HL-60 (cell line): ENCODE measurements around the gene FASTKD3.

Experiments used
- DNase-seq, 2 experiments: peaks; one replicate each; pipeline ENCODE4 v3.0.0-alpha.2; 2010 to 2020; ENCODE audit warnings: low read depth in 1 of 2, low spot score in 1 of 2
- H3K27ac ChIP-seq: fragments of 250-450 bp; sonication (Bioruptor Pico); replicated peaks from 2 replicates; pipeline ENCODE4 v1.5.1; 2020; ENCODE audit warnings: mild to moderate bottlenecking, moderate library complexity
- H3K27me3 ChIP-seq: fragments of 250-450 bp; sonication (Bioruptor Pico); 2 replicates; pipeline ENCODE4 v1.5.1; 2021; ENCODE audit warnings: mild to moderate bottlenecking, moderate library complexity; ENCODE audit not compliant: insufficient read depth, poor library complexity, severe bottlenecking
- H3K4me3 ChIP-seq: replicated peaks from 2 replicates; pipeline ENCODE4 v1.5.1; 2011; ENCODE audit warnings: mild to moderate bottlenecking, control low read depth, low read length; ENCODE audit not compliant: insufficient read depth
- GABPA ChIP-seq: IDR thresholded peaks from 2 replicates; pipeline ENCODE4 v1.6.1; 2012; ENCODE audit warnings: low read depth
- POLR2AphosphoS5 ChIP-seq: IDR thresholded peaks from 2 replicates; pipeline ENCODE4 v1.6.1; 2012; ENCODE audit warnings: low read depth
- SPI1 ChIP-seq: IDR thresholded peaks from 2 replicates; pipeline ENCODE4 v1.6.1; 2012; ENCODE audit warnings: low read depth, mild to moderate bottlenecking, borderline replicate concordance
- TF ChIP-seq, protein P1 (sequence below): IDR thresholded peaks from 2 replicates; pipeline ENCODE4 v1.6.1; 2012; ENCODE audit warnings: low read depth; ENCODE audit not compliant: insufficient replicate concordance
- TF ChIP-seq, protein P2 (sequence below): IDR thresholded peaks from one replicate; pipeline ENCODE4 v1.5.1; 2011; ENCODE audit warnings: low read length, control low read depth, inconsistent platforms; ENCODE audit not compliant: insufficient read depth

FASTKD3 gene

DNA sequence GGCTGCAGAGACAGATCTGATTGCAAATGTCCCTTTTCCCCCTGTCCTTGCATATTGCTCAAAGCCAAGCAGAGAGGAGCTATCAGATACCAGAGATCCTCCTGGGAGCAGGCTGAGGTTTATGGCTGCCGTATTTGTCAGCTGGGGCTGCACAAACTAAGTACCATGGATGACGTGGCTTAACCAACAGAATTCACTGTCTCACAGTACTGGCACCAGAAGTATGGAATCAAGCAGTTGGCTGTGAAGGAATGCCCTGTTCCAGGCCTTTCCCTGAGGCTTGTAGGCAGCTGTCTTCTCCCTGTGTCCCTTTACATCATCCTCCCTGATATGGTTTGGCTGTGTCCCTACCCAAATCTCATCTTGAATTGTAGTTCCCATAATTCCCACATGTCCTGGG lies 20.5 kb downstream of the FASTKD3 start:
- Histone ChIP-seq H3K27ac (no peak overlapping the region), H3K4me3 (no peak overlapping the region), H3K27me3 (peaks cover 22% of the 10 kb centered on the region)
- DNase-seq: no peak
- TF ChIP-seq SPI1 (no peak), POLR2AphosphoS5 (no peak), GABPA (no peak)
- TF ChIP-seq, protein P1, sequence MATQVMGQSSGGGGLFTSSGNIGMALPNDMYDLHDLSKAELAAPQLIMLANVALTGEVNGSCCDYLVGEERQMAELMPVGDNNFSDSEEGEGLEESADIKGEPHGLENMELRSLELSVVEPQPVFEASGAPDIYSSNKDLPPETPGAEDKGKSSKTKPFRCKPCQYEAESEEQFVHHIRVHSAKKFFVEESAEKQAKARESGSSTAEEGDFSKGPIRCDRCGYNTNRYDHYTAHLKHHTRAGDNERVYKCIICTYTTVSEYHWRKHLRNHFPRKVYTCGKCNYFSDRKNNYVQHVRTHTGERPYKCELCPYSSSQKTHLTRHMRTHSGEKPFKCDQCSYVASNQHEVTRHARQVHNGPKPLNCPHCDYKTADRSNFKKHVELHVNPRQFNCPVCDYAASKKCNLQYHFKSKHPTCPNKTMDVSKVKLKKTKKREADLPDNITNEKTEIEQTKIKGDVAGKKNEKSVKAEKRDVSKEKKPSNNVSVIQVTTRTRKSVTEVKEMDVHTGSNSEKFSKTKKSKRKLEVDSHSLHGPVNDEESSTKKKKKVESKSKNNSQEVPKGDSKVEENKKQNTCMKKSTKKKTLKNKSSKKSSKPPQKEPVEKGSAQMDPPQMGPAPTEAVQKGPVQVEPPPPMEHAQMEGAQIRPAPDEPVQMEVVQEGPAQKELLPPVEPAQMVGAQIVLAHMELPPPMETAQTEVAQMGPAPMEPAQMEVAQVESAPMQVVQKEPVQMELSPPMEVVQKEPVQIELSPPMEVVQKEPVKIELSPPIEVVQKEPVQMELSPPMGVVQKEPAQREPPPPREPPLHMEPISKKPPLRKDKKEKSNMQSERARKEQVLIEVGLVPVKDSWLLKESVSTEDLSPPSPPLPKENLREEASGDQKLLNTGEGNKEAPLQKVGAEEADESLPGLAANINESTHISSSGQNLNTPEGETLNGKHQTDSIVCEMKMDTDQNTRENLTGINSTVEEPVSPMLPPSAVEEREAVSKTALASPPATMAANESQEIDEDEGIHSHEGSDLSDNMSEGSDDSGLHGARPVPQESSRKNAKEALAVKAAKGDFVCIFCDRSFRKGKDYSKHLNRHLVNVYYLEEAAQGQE: no peak
- TF ChIP-seq, protein P2, sequence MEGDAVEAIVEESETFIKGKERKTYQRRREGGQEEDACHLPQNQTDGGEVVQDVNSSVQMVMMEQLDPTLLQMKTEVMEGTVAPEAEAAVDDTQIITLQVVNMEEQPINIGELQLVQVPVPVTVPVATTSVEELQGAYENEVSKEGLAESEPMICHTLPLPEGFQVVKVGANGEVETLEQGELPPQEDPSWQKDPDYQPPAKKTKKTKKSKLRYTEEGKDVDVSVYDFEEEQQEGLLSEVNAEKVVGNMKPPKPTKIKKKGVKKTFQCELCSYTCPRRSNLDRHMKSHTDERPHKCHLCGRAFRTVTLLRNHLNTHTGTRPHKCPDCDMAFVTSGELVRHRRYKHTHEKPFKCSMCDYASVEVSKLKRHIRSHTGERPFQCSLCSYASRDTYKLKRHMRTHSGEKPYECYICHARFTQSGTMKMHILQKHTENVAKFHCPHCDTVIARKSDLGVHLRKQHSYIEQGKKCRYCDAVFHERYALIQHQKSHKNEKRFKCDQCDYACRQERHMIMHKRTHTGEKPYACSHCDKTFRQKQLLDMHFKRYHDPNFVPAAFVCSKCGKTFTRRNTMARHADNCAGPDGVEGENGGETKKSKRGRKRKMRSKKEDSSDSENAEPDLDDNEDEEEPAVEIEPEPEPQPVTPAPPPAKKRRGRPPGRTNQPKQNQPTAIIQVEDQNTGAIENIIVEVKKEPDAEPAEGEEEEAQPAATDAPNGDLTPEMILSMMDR: no peak

DNA sequence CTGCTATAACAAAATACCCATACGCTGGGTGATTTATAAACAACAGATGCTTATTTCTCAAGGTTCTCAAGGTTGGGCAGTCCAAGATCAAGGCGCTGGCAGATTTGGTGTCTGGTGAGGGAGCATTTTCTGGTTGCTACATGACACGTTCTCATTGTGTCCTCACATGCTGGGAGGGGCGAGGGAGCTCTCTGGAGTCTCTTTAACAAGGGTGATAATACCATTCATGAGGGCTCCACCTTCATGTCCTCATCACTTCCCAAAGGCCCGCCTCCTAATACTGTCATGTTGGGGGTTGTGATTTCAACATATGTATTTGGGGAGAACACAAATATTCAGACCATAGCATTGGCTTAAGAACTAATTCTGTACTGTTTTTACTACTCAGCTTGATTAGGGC lies 22.5 kb downstream of the FASTKD3 start:
- no peak for DNase-seq
- Histone ChIP-seq H3K4me3 (no peak overlapping the region), H3K27ac (no peak overlapping the region), H3K27me3 (peaks cover 23% of the 10 kb centered on the region)
- TF ChIP-seq, protein P1: no peak
- no peak for TF ChIP-seq SPI1
- TF ChIP-seq, protein P2: no peak

DNA sequence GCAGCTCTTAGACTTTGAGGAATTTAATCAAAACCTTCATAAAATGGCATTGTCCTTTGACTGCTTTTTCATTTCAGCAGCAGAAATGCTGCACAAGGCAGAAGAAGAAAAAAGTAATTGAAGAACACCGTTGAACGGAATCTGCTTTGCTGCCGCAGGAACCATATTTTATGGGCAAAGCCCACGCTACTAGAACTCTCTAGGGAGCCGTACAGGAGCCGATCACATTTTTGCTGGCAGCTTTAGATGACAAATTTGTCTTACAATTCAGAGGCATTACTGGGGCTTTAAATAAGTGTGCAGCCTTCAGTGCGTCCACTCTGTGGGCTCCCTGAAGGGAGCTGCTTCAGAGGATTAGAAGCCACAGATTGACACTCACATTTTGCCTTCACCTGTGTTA lies 23.3 kb downstream of the FASTKD3 start:
- peaks cover 17% of the 10 kb centered on the region for H3K27me3 ChIP-seq
- H3K27ac ChIP-seq: no peak overlapping the region
- TF ChIP-seq, protein P2: no peak
- TF ChIP-seq GABPA (no peak), POLR2AphosphoS5 (no peak), SPI1 (no peak)
- TF ChIP-seq, protein P1: no peak
- DNase-seq: no peak
- no peak overlapping the region for H3K4me3 ChIP-seq
